Endodermal cell (in vitro differentiated cells): Measurements from ENCODE around the gene PRR12. TPM values are rescaled to one million over a fixed set of nuclear protein-coding genes. Genes with fewer than 3 reads are reported as not detected.

Experiments used
- DNase-seq: peaks from one replicate; pipeline ENCODE4 v3.0.0-alpha.2; 2017
- H3K27ac ChIP-seq: 2 replicates; pipeline ENCODE4 v1.5.1; 2013; ENCODE audit warnings: mild to moderate bottlenecking, low read depth, low read length, moderate library complexity
- H3K27me3 ChIP-seq: 2 replicates; pipeline ENCODE4 v1.6.1; 2013; ENCODE audit warnings: mild to moderate bottlenecking, low read length, moderate library complexity; ENCODE audit not compliant: insufficient read depth, control insufficient read depth, poor library complexity, severe bottlenecking
- H3K36me3 ChIP-seq: 2 replicates; pipeline ENCODE4 v1.7.0; 2013; ENCODE audit warnings: mild to moderate bottlenecking, low read length, moderate library complexity; ENCODE audit not compliant: control insufficient read depth, insufficient read depth
- H3K4me1 ChIP-seq: one replicate; pipeline ENCODE4 v1.7.0; 2013; ENCODE audit warnings: low read length; ENCODE audit not compliant: control insufficient read depth, insufficient read depth
- H3K4me3 ChIP-seq: 2 replicates; pipeline ENCODE4 v1.5.1; 2013; ENCODE audit warnings: mild to moderate bottlenecking, low read length, moderate library complexity
- H3K9ac ChIP-seq: 2 replicates; pipeline ENCODE4 v1.6.1; 2013; ENCODE audit warnings: mild to moderate bottlenecking, low read length, moderate library complexity; ENCODE audit not compliant: poor library complexity, severe bottlenecking; ENCODE audit errors: extremely low read depth
- H3K9me3 ChIP-seq: 2 replicates; pipeline ENCODE4 v1.6.1; 2013; ENCODE audit warnings: mild to moderate bottlenecking, low read length, moderate library complexity; ENCODE audit not compliant: control insufficient read depth
- H3K27ac Mint-ChIP-seq: 2 replicates; pipeline ENCODE4 v1.8.0; 2020; ENCODE audit warnings: mixed read lengths
- H3K27me3 Mint-ChIP-seq: 2 replicates; pipeline ENCODE4 v1.8.0; 2021; ENCODE audit warnings: mild to moderate bottlenecking, mixed read lengths; ENCODE audit not compliant: insufficient read depth
- H3K36me3 Mint-ChIP-seq: 2 replicates; pipeline ENCODE4 v1.8.0; 2020; ENCODE audit warnings: low read depth, mixed read lengths
- H3K4me1 Mint-ChIP-seq: 2 replicates; pipeline ENCODE4 v1.8.0; 2020; ENCODE audit warnings: mixed read lengths
- H3K4me3 Mint-ChIP-seq: 2 replicates; pipeline ENCODE4 v1.8.0; 2020; ENCODE audit warnings: mild to moderate bottlenecking, moderate library complexity, mixed read lengths
- H3K9me3 Mint-ChIP-seq: 2 replicates; pipeline ENCODE4 v1.8.0; 2020; ENCODE audit warnings: mild to moderate bottlenecking, mixed read lengths
- CTCF ChIP-seq: fragments of 200-600 bp; sonication (generic); conservative IDR thresholded peaks from 2 replicates; pipeline ENCODE4 v1.5.0; 2021; ENCODE audit warnings: antibody characterized with exemption, mild to moderate bottlenecking
- WGBS, 2 experiments: methylation state at CpG; one replicate each; pipeline versions ENCODE4 v1.1.5 to v1.1.7; 2013; ENCODE audit warnings: missing lambda C conversion rate in 2 of 2, mixed read lengths in 1 of 2; ENCODE audit not compliant: insufficient coverage in 1 of 2, insufficient read length in 1 of 2; 5-methylcytosine and 5-hydroxymethylcytosine counted together
- total RNA-seq, 2 donors: library from RNA; stranded (reverse); fragmentation: NEBNext Ultra II Directional in 1 of 2; extraction: Animal tissue kit (Norgen Biotek cat#: 25700) in 1 of 2; gene quantifications; 2 replicates in 1 of 2; 3 replicates in 1 of 2; pipeline ENCODE4 v1.2.1, GENCODE V29; 2021

The PRR12 gene
- total RNA-seq, 2 donors from 2014 or later, result 67.6 to 69.6 TPM

DNA sequence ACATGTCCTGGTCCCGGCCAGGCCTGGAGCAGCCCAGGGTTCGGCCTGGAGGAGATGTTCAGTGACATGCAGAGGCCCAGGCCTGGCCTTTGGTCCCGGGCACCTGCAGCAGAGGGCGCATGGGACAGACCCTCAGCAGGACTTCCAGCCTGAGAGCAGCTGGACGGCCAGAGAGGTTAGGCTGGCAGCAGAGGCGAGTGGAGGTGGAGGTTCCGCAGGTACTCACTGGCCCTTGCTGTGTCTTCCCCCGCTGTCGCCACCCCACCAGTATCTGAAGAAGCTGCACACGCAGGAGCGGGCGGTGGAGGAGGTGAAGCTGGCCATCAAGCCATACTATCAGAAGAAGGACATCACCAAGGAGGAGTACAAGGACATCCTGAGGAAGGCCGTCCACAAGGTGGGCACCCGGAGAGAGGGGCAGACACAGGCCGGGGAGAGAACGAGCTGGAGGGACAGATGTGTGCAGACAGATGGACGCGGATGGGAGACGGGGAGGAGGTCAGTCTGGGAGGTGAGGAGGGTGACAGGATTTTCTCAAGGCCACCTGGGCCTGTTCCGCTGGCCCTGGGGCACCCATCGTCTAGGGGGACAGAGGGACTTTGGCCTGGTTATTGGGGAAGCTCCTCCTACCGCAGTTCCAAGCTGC lies 66.6 kb downstream of the PRR12 start:
- H3K36me3 Mint-ChIP-seq, result peaks cover 87% of the 10 kb centered on the region
- no peak overlapping the region for H3K27ac Mint-ChIP-seq
- no peaks in the 10 kb centered on the region for H3K4me1 Mint-ChIP-seq
- H3K27me3 ChIP-seq, result no peaks in the 10 kb centered on the region
- no peak for DNase-seq
- no peak overlapping the region for H3K9ac ChIP-seq
- no peak overlapping the region for H3K4me3 ChIP-seq
- no peak overlapping the region for H3K4me3 Mint-ChIP-seq
- no peak for TF ChIP-seq CTCF
- H3K27ac ChIP-seq, result no peak overlapping the region
- H3K9me3 Mint-ChIP-seq, result peaks cover 9% of the 10 kb centered on the region
- H3K9me3 ChIP-seq, result peaks cover 10% of the 10 kb centered on the region
- no peaks in the 10 kb centered on the region for H3K27me3 Mint-ChIP-seq
- no peaks in the 10 kb centered on the region for H3K4me1 ChIP-seq
- H3K36me3 ChIP-seq, result peaks cover 86% of the 10 kb centered on the region
- WGBS, 2 experiments, result 93 to 95% methylated on average over 10 to 22 of the region's 22 CpGs

- no peaks in the 10 kb centered on the region for H3K4me1 ChIP-seq
- no peaks in the 10 kb centered on the region for H3K27me3 ChIP-seq
- Mint-ChIP-seq H3K27me3 (no peaks in the 10 kb centered on the region), H3K9me3 (peaks cover 9% of the 10 kb centered on the region), H3K27ac (no peak overlapping the region), H3K36me3 (peaks cover 88% of the 10 kb centered on the region), H3K4me3 (no peak overlapping the region), H3K4me1 (no peaks in the 10 kb centered on the region)
- no peak for DNase-seq
- no peak for TF ChIP-seq CTCF
- H3K27ac ChIP-seq, result no peak overlapping the region
- no peak overlapping the region for H3K4me3 ChIP-seq
- no peak overlapping the region for H3K9ac ChIP-seq
- peaks cover 10% of the 10 kb centered on the region for H3K9me3 ChIP-seq
- WGBS, 2 experiments, result 95 to 97% methylated on average over 10 to 15 of the region's 15 CpGs
- peaks cover 86% of the 10 kb centered on the region for H3K36me3 ChIP-seq
These were observed 67.1 kb downstream of the PRR12 start for GRCh38 chr19:49658139-49658517.

- WGBS, 2 experiments, result 89 to 97% methylated on average over 7 to 12 of the region's 12 CpGs
- Mint-ChIP-seq H3K9me3 (peaks cover 9% of the 10 kb centered on the region), H3K36me3 (peaks cover 85% of the 10 kb centered on the region), H3K27ac (no peak overlapping the region), H3K4me3 (no peak overlapping the region), H3K27me3 (no peaks in the 10 kb centered on the region), H3K4me1 (no peaks in the 10 kb centered on the region)
- Histone ChIP-seq H3K4me3 (no peak overlapping the region), H3K9ac (no peak overlapping the region), H3K27ac (no peak overlapping the region), H3K36me3 (peaks cover 84% of the 10 kb centered on the region), H3K9me3 (peaks cover 10% of the 10 kb centered on the region), H3K27me3 (no peaks in the 10 kb centered on the region), H3K4me1 (no peaks in the 10 kb centered on the region)
- DNase-seq, result no peak
- TF ChIP-seq CTCF, result no peak
These were observed 67.8 kb downstream of the PRR12 start for GRCh38 chr19:49658566-49659442.
